Transverse colon (tissue), 4 donors: Measurements from ENCODE around the gene INPP4B. TPM values are rescaled to one million over a fixed set of nuclear protein-coding genes. Genes with fewer than 3 reads are reported as not detected.

ENCODE experiments used
- DNase-seq: peaks from one replicate; pipeline ENCODE4 v3.0.0-alpha.2; 2019
- H3K27ac ChIP-seq, 4 donors: fragments of 200-600 bp; sonication (generic); 2 replicates each; pipeline ENCODE4 v1.5.1; 2016 to 2018; ENCODE audit warnings: inconsistent platforms in 4 of 4
- H3K27me3 ChIP-seq: fragments of 200-600 bp; sonication (generic); 2 replicates; pipeline ENCODE4 v1.5.1; 2017; ENCODE audit warnings: inconsistent platforms
- H3K36me3 ChIP-seq, 4 donors: fragments of 200-600 bp; sonication (generic); 2 replicates each; pipeline ENCODE4 v1.5.1; 2017 to 2019; ENCODE audit warnings: inconsistent platforms in 4 of 4
- H3K4me1 ChIP-seq, 4 donors: fragments of 200-600 bp; sonication (generic); 2 replicates each; pipeline ENCODE4 v1.5.1; 2017 to 2020; ENCODE audit warnings: inconsistent platforms in 4 of 4
- H3K4me3 ChIP-seq, 4 donors: fragments of 200-600 bp; sonication (generic); 1 replicate in 1 of 4; 2 replicates in 3 of 4; pipeline versions ENCODE4 v1.5.1 to v1.6.1; 2017 to 2019; ENCODE audit warnings: inconsistent platforms in 4 of 4
- H3K9me3 ChIP-seq, 2 donors: fragments of 200-600 bp; sonication (generic); 2 replicates each; pipeline ENCODE4 v1.5.1; 2017 to 2019; ENCODE audit warnings: inconsistent platforms in 2 of 2
- EP300 ChIP-seq: sonication (generic); formaldehyde crosslinking; IDR thresholded peaks from one replicate; pipeline ENCODE4 v1.6.1; 2017; ENCODE audit warnings: antibody characterized with exemption, low read depth
- POLR2A ChIP-seq: fragments of 450-650 bp; IDR thresholded peaks from one replicate; pipeline ENCODE4 v1.6.1; 2016; ENCODE audit warnings: antibody characterized with exemption, mild to moderate bottlenecking, moderate library complexity
- POLR2AphosphoS5 ChIP-seq, 3 donors: sonication (generic); formaldehyde crosslinking; IDR thresholded peaks; one replicate each; pipeline ENCODE4 v1.6.1; 2016; ENCODE audit warnings: antibody characterized with exemption in 3 of 3
- WGBS, 2 donors: methylation state at CpG; one replicate each; pipeline ENCODE4 v1.1.5; 2018; ENCODE audit warnings: low coverage in 1 of 2; 5-methylcytosine and 5-hydroxymethylcytosine counted together
- in situ Hi-C, 4 donors: fragments of 200-750 bp; cut with MboI; loops; one replicate each; pipeline versions ENCODE4 v1.15.0 to v1.15.1; 2017; ENCODE audit warnings: low sequenced_read_pairs in 3 of 4, low pct_ligation_motif_present in 1 of 4, low pct_unique_long_range_greater_than_20kb in 1 of 4
- intact Hi-C: fragments of 100-400 bp; cut with DNase I; formaldehyde crosslinking; loops from one replicate; pipeline ENCODE4 v1.15.1; 2023; ENCODE audit warnings: low total_unique reads
- total RNA-seq, 4 donors: library from RNA; depleted of rRNA; stranded (reverse); fragments of >200 nt; gene quantifications; one replicate each; pipeline ENCODE4 v1.1.0, GENCODE V29; 2016
- TF ChIP-seq, protein P1 (sequence below), 5 experiments: fragments of 200-600 bp in 3 of 5; fragments of 450-650 bp in 2 of 5; sonication (generic) in 3 of 5; IDR thresholded peaks; 1 replicate in 2 of 5; 2 replicates in 3 of 5; pipeline ENCODE4 v1.5.1; 2016 to 2017; ENCODE audit warnings: antibody characterized with exemption in 5 of 5, inconsistent platforms in 3 of 5, mild to moderate bottlenecking in 2 of 5, moderate library complexity in 1 of 5

The INPP4B gene
- total RNA-seq, 4 donors from 2014 or later, result 18.3 to 33.8 (median 31.4) TPM

DNA sequence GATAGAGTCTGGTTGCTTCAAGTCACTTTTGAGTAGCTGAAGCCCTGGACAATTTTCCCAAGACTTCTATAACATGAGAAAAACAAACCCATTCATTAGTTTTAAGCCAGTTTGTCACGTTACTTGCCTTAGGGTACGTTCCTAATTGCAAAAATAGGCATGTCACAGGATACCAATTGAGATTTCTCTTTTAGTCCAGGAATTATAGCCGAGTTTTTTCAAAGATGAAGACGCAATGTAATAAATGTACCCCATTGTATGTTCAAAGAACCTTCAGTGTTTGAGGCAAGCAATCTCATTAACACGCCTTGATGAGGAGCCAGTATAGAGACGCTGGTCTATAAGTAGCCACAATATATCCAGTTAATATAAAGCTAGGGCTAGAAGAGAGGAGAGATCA lies 534.2 kb downstream of the INPP4B start:
- 88 to 90% methylated on average over 6 of the region's 6 CpGs for WGBS, 2 donors
- H3K36me3 ChIP-seq, result no peaks in the 10 kb centered on the region
- intact Hi-C loops, result no loop called here

DNA sequence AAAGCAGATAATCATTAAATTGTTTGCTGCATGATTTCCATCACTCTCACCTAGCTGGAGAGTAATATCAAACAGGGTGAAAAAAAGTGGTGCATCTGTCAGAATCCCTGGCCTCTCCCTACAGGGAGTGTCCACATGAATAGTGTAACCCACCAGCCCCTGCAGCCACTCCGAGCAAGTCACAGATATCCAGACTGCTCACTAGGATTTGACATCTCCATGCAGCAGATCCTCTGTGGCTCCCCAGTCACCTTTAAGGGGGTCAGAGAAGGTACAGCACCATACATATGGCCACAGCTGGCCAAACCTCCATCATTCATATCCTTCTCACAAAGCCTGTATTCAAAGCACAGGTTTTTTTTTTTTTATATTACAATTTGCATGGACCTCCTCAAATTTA lies 536.3 kb downstream of the INPP4B start:
- H3K27me3 ChIP-seq, result no peaks in the 10 kb centered on the region
- no peak for TF ChIP-seq POLR2A
- TF ChIP-seq POLR2AphosphoS5 (IDR thresholded peaks at IDR 0.05), result no peak
- no peak for TF ChIP-seq EP300
- TF ChIP-seq, protein P1, sequence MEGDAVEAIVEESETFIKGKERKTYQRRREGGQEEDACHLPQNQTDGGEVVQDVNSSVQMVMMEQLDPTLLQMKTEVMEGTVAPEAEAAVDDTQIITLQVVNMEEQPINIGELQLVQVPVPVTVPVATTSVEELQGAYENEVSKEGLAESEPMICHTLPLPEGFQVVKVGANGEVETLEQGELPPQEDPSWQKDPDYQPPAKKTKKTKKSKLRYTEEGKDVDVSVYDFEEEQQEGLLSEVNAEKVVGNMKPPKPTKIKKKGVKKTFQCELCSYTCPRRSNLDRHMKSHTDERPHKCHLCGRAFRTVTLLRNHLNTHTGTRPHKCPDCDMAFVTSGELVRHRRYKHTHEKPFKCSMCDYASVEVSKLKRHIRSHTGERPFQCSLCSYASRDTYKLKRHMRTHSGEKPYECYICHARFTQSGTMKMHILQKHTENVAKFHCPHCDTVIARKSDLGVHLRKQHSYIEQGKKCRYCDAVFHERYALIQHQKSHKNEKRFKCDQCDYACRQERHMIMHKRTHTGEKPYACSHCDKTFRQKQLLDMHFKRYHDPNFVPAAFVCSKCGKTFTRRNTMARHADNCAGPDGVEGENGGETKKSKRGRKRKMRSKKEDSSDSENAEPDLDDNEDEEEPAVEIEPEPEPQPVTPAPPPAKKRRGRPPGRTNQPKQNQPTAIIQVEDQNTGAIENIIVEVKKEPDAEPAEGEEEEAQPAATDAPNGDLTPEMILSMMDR (IDR thresholded peaks at IDR 0.05), result no peak
- H3K4me1 ChIP-seq, result peaks cover 0 to 38% (median 13%) of the 10 kb centered on the region in 4 donors
- no peaks in the 10 kb centered on the region for H3K36me3 ChIP-seq
- no peak for DNase-seq
- intact Hi-C loops, result no loop called here
- 88% methylated on average over 1 of the region's 1 CpG; no CpG with 5 or more reads in 1 of the 2 donors for WGBS, 2 donors
- H3K9me3 ChIP-seq, result no peaks in the 10 kb centered on the region
- no peak overlapping the region for H3K4me3 ChIP-seq
- in situ Hi-C loops, result no loop called here
- H3K27ac ChIP-seq, result no peak overlapping the region

More for the DNA sequence above, 534.2 kb downstream of the INPP4B start:
- H3K4me3 ChIP-seq, result no peak overlapping the region
- TF ChIP-seq EP300 (no peak), POLR2AphosphoS5 (IDR thresholded peaks at IDR 0.05) (no peak), POLR2A (no peak)
- TF ChIP-seq, protein P1 (IDR thresholded peaks at IDR 0.05), result no peak
- no peaks in the 10 kb centered on the region for H3K9me3 ChIP-seq
- no peak for DNase-seq
- peaks cover 0 to 55% (median 20%) of the 10 kb centered on the region in 4 donors for H3K4me1 ChIP-seq
- in situ Hi-C loops, result no loop called here
- no peak overlapping the region for H3K27ac ChIP-seq
- H3K27me3 ChIP-seq, result no peaks in the 10 kb centered on the region

DNA sequence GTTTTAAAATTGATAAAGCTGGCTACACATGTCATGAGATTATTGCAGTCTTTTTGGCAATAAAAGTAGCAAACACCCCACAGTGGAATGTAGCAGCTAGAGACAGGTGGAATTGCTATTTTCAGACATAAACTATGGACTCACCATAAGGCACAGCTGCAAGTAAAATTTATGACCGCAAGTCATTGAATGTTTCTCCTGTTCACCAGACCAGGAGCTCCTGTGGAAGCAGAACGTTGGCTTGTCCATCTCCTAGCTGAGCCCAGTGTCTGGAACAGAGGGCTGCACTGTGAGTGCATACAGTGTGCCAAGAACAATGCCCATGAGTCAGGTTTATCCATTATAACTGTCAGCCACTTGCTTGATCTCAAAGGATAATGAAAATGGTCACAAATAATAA lies 538.2 kb downstream of the INPP4B start:
- 33% methylated on average over 2 of the region's 2 CpGs; no CpG with 5 or more reads in 1 of the 2 donors for WGBS, 2 donors
- no peaks in the 10 kb centered on the region for H3K36me3 ChIP-seq
- in situ Hi-C loops (no loop called here), intact Hi-C loops (no loop called here)
- TF ChIP-seq POLR2AphosphoS5 (IDR thresholded peaks at IDR 0.05), result no peak
- TF ChIP-seq EP300, result no peak
- no peak for TF ChIP-seq POLR2A
- TF ChIP-seq, protein P1 (IDR thresholded peaks at IDR 0.05), result no peak
- H3K9me3 ChIP-seq, result no peaks in the 10 kb centered on the region
- H3K27me3 ChIP-seq, result no peaks in the 10 kb centered on the region
- DNase-seq, result peak; percentile 17
- no peak overlapping the region for H3K4me3 ChIP-seq
- H3K4me1 ChIP-seq, result peaks cover 0 to 25% (median 4%) of the 10 kb centered on the region in 4 donors
- peak overlapping the region in 1 of 4 donors; percentile 6 for H3K27ac ChIP-seq

DNA sequence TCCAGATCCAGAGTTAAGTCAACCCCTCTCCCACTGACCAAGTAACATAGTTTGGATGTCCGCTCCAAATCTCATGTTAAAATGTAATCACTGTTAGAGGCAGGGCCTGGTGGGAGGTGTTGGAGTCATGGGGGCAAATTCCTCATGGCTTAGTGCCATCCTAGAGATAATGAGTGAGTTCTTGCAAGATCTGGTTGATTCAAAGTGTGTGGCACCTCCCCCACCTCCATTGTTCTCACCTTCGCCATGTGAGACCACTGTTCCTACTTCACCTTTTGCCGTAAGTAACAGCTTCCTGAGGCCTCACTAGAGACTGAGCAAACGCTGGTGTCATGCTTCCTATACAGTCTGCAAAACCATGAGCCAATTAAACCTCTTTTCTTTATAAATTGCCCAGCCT lies 548.8 kb downstream of the INPP4B start:
- in situ Hi-C loops, result no loop called here
- intact Hi-C loops, result no loop called here
- Histone ChIP-seq H3K4me1 (no peaks in the 10 kb centered on the region), H3K36me3 (no peaks in the 10 kb centered on the region), H3K27me3 (no peaks in the 10 kb centered on the region), H3K9me3 (no peaks in the 10 kb centered on the region), H3K4me3 (no peak overlapping the region), H3K27ac (no peak overlapping the region)
- WGBS, 2 donors, result 87 to 100% methylated on average over 2 to 4 of the region's 4 CpGs
- no peak for DNase-seq
- no peak for TF ChIP-seq POLR2AphosphoS5 (IDR thresholded peaks at IDR 0.05)
- no peak for TF ChIP-seq EP300

DNA sequence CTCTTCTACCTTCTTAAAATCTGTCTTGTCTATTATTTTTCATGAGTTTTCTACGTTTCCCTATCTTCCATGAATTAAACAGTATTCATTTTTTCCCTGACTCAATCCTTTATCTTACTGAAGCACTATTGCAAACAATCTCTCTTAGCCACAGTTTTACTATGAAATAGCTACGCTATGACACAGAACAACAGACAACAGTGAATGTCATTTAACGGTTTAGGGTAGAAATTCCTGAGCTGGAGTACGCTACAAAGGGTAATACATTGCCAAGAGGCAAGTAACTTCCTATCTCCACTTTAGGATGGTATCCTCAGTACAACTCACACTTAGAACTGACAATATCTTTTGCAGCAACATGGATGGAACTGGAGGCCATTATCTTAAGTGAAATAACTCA lies 552.6 kb downstream of the INPP4B start:
- Histone ChIP-seq H3K4me1 (no peaks in the 10 kb centered on the region), H3K4me3 (no peak overlapping the region), H3K9me3 (no peaks in the 10 kb centered on the region), H3K27me3 (no peaks in the 10 kb centered on the region), H3K36me3 (no peaks in the 10 kb centered on the region), H3K27ac (no peak overlapping the region)
- TF ChIP-seq POLR2A (no peak), POLR2AphosphoS5 (IDR thresholded peaks at IDR 0.05) (no peak), EP300 (no peak)
- TF ChIP-seq, protein P1 (IDR thresholded peaks at IDR 0.05), result no peak
- no peak for DNase-seq
- intact Hi-C loops, result no loop called here
- in situ Hi-C loops, result no loop called here
- 83 to 93% methylated on average over 4 of the region's 4 CpGs for WGBS, 2 donors
